GM12874 (cell line): ENCODE data around the gene KNSTRN.

Experiments used
- TF ChIP-seq, protein P1 (sequence below): IDR thresholded peaks from 2 replicates; pipeline ENCODE4 v1.5.1; 2011; ENCODE audit warnings: low read depth, mild to moderate bottlenecking, control low read depth, low read length, moderate library complexity; ENCODE audit not compliant: insufficient read depth

The KNSTRN gene

DNA sequence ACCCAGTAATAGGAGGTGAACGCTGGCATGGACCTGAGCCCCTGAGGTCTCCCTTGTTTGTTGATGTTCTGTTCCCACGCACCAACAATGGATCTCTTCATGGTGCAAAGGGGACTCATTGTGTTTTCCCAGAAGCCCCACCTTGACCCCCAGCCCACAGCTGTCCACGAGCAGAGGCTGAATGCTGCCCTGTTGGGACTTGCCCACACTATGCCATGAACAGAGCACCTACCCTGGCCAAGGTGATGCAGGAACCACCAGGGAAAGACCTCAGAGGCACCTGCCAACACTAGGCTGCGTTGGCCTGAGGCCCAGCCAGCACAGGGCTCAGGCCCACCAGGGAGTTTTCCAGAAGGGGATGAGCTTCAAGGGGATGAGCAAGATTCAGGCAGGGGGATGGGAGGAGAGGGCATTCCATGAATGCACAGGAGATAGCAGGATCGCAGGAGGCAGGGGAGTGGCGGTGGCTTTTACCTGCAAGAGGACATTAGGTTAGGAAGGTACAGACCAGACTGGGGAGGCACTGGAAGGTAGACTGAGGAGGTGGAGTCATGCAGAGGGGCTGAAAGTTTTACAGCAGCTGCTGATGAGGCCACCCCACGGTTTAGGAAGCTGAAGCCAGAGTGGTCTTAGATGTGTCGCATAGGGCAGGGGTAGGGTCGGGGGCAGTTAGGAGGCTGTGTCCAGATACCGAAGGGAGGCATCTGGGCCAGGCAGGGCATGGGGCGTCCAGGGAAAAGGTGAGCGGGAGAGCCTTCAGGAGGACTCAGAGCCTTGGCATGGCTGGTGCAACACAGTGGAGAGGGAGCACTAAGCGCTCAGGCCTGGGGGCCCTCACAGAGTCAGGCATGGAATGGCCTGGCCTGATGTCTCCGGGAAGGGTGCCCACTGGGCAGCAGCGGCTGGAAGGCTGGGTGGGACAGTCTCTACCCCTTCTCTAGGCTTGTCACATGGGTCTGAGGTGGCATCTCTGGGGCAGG is 35.7 kb upstream of the KNSTRN start:
- TF ChIP-seq, protein P1, sequence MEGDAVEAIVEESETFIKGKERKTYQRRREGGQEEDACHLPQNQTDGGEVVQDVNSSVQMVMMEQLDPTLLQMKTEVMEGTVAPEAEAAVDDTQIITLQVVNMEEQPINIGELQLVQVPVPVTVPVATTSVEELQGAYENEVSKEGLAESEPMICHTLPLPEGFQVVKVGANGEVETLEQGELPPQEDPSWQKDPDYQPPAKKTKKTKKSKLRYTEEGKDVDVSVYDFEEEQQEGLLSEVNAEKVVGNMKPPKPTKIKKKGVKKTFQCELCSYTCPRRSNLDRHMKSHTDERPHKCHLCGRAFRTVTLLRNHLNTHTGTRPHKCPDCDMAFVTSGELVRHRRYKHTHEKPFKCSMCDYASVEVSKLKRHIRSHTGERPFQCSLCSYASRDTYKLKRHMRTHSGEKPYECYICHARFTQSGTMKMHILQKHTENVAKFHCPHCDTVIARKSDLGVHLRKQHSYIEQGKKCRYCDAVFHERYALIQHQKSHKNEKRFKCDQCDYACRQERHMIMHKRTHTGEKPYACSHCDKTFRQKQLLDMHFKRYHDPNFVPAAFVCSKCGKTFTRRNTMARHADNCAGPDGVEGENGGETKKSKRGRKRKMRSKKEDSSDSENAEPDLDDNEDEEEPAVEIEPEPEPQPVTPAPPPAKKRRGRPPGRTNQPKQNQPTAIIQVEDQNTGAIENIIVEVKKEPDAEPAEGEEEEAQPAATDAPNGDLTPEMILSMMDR, result no peak

DNA sequence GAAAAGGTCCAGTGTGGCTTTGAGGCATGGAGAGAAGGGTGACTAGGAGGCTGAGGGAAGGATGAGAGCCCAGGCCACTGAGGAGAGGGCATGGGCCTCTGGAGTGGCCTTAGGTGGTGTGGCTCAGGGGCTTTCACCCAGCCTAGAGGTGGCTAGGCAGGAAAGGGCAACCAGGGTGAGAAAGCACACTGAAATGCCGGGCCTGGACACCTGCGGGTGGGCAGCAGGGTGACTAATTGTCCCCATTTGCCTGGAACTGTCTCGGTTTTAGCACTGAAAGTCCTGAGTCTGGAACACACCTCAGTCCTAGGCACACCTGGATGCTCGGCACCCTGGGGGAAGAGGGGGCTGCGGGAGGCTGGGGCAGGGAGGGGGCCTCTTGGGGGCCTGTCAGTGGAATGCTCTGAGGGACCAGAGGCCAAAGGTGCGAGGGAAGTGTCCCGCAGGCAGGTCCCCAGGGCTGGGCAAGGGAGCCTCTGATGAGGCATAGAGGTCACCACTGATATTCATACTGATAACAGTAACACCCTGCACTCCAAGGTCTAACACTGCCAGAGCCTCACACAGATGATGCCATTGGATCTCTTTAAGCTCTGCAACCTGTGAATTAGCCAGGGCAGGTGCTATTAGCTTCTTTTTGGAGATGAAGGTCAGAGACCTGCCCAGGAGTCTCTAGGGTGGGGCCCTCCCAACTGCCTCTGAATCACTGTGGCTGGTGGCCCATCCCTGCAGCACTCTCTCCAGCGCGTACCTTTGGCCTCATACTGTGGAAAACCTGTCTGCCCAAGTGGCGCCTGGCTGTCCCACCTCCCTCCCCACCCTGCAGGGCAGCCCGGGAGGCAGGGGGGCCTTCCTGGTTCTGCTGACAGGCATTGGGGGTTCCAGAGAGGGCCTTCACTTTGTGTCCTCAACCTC is 34.7 kb upstream of the KNSTRN start:
- TF ChIP-seq, protein P1, result no peak

DNA sequence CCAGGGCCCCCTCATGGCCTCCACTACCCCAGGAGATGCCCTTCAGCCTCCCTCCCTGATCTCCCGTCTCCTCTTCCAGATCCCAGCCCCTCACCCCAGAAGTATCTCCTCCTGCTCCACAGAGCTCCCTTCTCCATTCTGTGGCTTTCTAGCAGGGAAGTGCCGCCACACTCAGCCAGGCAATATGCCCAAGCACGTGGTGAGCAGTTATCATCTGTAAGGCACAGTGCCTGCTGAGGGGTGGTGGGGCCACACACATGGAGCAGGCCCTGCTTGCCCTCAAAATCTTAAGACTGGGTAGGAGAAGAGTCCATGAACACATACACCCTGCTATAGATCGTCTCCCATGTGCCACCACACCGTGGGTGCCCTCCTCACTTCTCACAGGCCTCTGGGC is 34.0 kb upstream of the KNSTRN start:
- TF ChIP-seq, protein P1, result no peak

DNA sequence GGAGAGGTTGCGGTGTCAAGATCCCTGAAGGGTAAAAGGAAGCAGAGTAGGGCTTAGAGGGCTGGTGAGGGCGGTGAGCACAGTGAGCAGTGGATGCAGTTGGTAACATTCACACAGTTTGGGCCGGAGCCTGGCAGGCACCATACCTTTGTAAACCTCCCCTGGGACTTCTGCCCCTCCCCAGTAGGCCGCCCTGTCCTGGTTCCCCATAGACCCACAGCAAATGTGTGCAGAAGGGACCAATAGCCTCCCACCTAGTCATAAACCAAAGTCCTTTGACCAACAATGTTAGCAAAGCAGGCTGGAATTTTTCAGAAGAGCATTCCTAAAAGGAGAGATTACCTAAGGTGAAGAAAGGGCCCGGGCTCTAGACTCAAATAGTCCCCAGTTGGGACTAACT is 33.4 kb upstream of the KNSTRN start:
- TF ChIP-seq, protein P1, result no peak

DNA sequence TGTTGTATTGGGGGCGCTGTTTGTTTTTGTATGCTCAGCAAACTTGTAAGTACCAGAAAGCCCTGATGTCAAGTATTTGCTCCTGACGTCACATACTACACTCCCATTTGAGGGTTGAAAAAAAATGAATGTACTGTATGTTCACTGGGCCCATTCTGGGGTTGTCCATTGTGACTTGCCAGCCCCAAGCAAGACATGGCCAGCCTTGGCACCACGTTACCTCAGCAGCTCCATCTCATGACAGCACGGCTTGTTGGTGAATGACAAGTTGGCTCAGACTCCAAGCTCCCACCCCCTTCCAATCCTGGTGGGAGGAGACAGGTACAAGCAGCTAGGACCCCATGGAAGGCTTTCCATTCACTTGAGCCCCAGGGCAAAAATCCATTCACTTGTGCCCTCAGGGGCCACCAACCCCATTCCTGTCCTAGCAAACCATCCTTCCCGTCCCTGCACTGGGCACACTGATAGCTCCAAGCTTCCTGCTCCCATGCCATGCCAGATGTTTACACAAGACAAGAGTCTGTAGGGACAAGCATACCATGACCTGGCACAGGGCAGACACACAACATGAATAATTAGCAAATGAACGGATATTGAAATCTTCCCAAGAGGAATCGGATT is 30.1 kb upstream of the KNSTRN start:
- TF ChIP-seq, protein P1, result no peak

DNA sequence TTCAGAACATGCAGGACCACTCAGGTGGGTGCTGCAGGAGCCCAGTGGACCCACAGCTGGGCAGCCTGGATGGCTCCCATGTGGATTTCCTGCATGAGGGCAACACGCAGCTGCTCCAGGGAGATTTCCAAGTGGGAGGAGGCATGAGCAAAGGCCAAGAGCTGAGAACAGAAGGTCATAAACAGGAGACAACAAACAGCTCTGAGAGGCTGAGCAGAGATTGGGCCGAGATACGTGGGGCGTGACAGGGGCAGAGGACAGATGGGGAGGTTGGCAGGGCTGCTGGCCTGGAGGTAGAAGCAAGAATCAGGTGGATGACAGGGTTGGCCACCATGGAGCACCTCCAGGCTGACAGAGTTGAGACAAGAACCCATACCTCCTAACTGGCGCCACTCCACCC is 28.8 kb upstream of the KNSTRN start:
- TF ChIP-seq, protein P1, result no peak
